HG03432 (cell line): ENCODE data around the gene FBN3.

Experiments used
- ATAC-seq: cut with Tn5 transposase; IDR thresholded peaks from one replicate; pipeline ENCODE4 v1.9.1; 2021; ENCODE audit warnings: mild to moderate bottlenecking, moderate library complexity; ENCODE audit not compliant: unreplicated experiment

FBN3 gene

DNA sequence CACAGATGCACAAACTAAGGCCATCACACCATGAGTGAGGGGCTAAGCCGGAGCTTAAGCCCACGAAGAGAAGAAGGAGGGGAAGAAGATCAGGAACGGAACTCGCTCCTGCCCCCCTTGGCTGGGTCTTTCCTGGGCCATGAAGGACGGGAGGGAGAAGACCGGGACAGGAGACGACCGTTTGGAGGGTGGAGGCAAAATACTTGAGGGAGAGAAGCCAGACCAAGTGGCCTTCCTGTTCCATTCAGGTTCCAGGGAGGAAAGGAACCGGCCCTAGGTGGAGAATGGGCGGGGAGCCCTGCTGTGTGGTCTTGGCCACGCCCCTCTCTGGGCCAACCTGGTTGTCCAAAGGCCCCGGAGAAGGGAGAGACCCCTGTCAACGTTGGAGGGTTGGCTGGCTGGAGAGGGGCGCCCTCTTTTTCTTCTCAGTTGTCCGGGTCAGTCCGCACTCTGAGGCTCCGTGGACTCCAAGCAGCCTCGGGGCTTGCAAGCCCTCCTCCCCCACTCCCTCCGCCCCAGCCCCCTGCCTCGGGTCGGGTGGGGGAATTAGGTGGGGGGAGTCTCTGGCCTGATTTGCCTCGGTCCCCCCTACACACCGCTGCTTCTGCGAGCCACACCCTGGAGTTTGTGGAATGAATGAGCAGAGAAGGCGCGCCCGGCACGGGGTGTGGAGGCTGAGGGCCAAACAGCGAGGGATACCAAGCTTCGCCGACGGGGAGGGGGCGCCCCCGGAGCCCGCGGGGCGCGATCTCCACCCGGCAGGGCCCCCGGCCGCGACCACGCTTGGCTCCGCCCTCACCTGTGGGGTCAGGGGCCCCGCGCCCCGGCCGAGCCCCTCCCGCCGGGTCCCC is 757 bp downstream of the FBN3 start:
- no peak for ATAC-seq

DNA sequence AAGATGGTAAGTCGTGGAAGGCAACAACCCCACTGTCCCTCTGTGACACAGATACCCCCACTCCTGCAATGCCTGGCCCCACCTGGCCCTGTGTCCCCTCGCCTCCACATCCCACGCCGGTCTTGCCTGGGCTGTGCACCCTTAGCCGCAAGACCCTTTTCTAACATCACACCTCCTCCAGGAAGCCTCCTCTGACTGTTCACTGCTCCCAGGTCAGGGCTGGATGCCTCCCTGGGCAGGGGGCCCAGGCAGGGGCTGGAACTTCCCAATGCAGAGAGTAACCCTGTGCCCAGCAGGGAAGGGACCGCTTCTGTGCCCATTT is 1.3 kb downstream of the FBN3 start:
- no peak for ATAC-seq

DNA sequence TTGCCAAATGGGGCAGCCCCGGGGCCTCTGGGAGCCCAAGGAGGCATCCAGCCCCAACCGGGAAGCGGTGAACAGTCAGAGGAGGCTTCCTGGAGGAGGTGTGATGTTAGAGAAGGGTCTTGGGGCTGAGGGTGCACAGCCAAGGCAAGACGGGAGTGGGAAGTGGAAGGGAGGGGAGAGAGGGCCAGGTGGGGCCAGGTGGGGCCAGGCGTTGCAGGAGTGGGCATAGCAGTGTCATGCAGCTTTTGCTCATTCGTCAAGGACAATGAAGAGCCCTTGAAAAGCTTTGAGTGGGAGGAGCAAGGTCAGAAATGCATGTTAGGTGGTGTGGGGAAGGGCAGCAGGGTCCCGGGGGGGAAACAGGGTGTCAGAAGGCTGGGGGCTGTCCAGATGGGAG is 1.8 kb downstream of the FBN3 start:
- ATAC-seq: no peak

DNA sequence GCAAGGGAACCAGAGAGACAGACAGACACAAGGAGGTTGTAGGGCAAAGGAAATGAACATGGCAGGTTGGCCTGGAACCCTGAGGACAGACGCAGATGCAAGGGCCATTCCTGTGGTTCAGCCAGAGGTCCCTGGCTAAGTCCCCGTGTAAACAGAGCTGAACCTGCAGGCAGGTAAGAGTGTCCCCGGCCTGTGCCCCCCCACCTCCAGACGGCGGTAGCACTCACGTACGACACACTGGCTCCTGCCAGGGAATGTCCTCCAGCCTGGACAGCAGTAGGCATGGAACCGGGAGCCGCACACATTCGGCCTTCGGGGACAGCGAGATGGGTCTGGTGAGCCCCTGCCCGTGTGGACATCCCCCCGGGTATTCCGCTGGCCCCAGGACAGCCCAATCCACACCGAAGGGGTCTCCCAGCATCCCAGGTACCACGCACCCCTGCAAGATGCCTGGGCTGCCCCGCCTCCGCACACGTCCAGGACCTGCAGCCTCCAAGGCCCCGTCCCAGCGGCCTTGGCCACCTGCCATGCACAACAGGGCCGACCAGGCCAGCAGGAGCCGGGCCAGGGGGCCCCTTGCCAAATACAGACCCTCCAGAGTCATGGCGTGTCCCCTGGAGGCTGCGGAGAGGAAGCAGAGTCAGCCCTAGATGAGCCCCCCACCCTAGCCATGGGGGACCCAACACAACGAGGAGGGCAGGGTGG is 2.4 kb downstream of the FBN3 start:
- no peak for ATAC-seq

DNA sequence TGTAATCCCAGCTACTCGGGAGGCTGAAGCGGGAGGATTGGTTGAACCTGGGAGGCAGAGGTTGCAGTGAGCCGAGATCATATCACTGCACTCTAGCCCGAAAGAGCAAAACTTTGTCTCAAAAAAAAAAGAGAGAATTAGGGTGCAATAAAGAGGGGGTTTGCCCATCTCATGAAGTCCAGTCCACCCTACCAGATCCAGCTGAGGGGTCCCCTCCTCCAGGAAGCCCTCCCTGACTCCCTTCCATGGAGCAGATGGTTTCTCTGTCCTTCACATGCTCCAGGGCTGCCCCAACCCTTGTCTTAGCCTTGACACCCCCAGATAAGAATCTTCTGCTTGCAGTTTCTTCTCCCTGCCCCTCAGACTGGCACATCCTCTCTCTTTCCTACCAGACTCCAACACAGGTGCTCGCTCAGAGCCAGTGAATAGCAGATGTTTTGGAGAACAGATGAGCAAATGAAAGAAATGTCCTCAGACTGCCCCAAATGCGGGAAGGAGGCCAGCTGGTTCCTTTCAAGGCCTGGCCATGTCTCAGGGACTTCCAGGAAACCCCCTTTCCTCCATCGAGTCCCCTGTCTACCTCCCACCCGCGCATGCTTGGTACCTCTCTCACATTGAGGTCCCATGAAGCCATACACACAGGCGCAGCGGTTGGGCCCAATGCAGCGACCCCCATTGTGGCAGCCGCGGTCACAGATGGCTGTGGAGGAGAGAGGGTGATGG is 5.0 kb downstream of the FBN3 start:
- no peak for ATAC-seq

DNA sequence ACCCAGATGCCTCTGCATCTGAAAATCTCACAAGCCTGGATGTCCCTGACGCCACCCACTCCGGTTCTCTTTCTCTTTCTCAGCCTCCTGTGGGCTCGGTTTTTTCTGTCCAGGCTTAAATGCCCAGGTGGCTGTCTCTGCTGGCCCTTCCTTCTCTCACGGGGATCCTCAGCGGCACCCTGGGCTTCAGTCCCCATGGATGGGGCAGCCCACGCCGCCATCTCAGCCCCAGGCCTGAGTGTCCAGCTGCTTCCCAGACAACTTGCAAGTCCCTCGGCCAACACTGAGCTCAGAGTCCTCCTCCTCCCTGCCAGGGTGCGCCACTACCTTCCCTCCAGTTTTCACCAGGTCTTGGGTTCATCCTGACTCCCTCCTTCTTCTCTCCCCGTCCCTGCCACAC is 6.4 kb downstream of the FBN3 start:
- ATAC-seq: no peak

DNA sequence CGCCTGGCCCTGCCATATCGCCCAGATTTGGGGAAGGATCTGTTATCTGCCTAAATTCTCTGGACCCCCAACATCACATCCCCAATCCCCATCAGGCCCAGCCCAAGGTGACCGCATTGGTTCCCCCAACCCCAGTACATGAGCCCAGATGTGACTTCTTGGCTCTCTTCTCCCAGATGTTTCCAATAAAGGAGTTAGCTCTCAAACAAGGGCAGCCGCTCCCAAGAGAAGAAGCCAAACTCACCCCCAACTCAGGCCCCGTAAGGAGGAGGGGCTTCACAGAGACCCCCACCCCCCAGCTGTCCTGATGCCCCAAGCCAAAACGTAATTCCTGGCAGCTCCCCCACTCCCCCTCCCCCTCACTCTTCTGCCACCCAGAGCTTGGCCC is 6.9 kb downstream of the FBN3 start:
- ATAC-seq: no peak

DNA sequence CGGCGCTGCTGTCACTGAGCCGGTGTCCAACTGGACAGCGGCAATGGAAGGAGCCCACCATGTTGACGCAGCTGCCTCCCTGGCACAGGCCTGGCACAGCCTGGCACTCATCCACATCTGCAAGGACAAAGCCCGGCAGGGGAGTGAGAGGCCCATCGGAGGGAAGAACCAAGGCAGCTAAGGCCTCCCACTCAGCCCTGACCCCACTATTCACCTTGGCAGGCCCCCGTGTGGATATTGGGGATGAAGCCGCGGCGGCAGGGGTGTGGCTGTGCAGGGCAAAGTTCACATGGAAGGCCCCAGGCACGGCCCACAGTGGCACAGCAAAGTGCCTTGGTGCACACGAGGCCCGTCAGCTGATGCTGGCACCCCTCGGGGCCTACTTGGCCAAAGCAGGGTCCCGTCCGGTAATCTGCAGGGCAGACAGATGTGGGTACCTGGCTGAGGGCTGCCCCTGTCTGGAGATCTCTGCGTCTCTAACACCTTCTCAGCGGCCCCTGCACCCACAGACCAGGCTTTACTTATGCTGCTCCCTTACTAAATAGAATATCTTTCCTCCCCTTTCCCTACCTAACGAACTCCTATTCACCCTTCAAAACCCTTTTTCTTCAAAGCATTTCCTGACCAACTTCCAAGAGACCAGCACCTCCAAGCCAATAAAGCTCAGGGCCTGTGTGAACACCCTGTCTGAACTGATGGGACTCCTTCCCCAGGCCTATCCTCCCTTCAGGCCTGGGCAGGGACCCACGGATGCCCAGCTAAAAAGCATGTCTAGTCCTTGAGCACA is 7.5 kb downstream of the FBN3 start:
- no peak for ATAC-seq

DNA sequence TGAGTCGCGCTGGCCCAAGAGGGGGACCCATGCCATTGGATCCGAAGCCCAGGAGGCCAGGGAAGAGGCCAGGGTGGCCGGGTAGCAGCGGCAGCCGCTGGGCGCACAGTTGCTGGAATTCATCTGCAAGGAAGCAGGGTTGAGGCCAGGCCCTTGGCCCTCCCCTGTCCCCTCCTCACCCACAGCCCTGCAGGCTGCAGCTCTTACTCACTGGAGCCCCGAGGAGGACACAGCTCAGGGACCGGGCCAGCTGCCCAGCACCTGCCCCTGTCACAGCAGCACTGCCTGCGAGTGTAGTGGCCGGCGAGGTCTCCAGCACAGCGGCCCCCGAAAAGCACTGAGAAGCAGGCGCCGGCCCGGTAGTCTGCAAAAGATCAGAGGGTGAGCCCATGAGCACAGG is 11.2 kb downstream of the FBN3 start:
- ATAC-seq: no peak

DNA sequence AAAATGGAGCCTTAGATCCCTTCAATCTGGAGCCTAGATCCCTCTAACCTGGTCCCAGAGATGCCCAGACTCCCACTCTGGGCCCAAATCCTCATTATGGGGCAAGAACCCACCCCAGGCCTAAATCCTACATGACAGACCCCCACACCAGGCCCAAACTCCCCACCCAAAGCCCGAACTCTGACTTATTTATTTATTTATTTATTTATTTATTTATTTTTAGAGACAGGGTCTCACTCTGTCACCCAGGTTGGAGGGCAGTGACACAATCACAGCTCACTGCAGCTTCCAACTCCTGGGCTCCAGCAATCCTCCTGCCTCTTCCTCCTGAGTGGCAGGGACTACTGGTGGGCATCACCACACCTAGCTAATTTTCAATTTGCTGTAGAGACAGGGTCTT is 12.0 kb downstream of the FBN3 start:
- no peak for ATAC-seq

DNA sequence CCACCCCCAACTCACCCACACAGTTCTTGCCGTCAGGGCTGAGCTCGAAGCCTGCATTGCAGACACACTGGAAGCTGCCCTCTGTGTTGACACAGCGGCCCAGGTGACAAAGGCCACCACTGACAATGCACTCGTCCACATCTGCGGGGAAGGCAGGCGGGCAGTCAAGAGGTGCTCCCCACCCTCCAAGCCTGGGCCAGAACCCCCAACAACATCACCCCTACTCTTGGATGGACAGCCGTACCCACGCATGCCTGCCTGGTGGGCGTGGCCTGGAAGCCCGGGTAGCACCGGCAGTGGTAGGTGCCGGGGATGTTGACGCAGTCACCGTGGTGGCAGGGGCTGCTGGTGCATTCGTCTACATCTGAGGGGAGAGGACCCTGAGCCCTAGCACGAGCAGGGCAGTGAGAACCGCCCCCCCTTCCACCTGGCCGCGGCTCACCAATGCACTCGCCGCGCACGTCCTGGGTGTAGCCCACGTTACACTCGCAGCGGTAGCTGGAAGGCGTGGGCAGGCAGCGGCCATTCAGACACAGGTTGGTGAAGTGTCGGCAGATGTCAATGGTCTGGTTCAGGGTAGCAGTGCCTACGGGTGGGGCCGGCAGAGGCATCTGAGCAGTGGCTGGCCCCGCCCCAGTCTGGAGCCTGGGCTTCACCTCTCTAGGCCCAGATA is 13.3 kb downstream of the FBN3 start:
- no peak for ATAC-seq

DNA sequence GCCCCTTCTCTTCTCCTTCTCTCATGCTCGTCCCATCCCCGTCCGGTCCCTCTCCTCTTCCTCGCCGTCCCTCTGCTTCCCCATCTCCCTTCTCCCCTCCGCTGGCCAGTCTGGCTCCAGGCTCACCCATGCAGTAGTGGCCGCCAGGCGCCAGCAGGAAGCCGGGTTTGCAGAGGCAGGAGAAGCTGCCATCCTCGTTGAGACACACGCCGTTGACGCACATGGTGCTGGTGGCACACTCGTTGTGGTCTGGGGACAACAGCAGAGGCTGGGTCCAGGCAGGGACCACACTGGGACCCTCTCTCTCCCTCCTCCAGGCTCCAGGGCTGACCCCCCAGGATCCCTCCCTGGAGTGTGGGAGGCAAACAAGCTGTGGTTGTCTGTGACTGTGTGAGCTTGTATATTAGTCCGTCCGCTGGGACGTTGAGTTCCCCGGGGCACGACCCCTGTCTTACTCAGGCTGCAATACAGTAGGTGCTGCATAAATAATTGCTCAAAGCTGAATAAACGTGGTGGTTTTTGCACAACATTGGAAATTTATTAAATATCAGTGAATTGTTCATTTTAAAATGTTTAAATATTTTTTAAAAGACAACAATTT is 16.4 kb downstream of the FBN3 start:
- no peak for ATAC-seq

DNA sequence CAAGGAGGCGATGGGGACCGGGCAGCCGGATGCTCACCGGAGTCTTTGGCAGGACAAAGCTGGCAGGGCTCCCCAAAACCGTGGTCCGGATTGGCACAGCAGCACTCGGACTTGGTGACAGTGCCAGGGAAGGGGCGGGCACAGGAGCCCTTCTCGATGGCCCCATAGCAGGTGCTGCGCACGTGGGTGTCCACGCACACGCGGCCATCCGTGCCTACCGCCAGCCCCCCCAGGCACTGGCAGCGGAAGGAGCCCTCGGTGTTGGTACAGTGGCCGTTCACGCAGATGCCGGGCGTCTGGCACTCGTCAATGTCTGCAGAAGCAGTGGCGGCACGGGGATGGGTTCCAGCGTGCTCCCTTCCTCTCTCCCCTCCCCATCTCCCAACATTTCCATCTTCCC is 17.9 kb downstream of the FBN3 start:
- no peak for ATAC-seq

DNA sequence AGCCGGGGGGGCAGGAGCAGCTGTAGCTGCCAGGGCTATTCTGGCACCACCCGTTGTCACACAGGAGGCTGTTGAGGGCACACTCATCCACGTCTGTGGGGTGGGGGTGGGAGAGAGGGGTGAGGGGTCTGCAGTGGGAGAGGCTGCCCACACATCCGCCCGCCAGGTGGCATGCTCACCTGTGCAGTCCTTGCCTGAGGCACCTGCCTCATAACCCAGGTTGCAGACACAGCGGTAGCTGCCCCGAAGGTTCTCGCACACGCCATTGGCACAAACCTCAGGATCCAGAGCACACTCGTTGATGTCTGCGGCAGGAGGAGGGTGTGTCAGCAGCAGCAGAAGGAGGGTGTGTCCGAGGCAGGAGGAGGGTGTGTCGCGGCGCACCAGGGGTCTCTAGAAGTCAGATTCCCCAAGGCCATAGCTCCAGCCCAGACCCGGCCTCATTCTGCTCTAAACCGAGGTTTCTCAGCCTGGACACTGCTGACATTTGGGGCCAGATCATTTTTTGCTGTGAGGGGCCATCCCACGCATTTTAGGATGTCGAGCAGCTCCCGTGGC is 20.3 kb downstream of the FBN3 start:
- no peak for ATAC-seq

DNA sequence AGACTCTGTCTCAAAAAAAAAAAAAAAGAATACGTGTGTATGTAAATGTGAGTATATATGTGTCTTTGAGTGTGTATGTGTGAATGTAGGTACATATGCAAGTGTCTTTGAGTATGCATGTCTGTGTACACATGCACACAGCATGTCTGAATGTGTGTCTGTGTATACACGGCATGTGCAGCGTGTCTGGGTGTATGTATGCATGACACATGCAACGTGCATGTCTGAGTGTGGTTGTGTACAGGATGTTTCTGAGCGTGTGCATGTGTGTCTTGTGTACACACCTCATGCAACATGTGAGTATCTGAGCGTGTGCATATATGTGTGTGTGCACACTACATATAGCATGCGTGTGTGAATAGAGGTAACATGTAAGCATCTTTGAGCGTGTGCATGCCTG is 20.8 kb downstream of the FBN3 start:
- ATAC-seq: no peak

DNA sequence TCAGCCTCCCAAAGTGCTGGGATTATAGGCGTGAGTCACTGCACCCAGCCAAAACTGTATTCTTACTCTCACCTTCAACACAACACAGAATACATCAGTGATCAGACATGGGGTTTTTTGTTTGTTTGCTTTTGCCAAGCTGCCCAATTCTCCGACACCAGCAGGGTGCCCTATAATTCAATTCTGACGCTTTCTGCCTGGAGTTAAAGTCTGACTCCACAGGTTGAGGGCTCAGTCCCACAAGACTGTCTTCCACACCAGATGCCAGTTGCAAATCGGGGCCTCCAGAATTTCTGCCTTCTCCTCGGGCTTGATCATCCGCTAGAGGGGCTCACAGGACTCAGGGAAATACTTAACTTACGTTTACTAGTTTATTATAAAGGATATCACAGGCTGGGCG is 22.1 kb downstream of the FBN3 start:
- ATAC-seq: no peak

DNA sequence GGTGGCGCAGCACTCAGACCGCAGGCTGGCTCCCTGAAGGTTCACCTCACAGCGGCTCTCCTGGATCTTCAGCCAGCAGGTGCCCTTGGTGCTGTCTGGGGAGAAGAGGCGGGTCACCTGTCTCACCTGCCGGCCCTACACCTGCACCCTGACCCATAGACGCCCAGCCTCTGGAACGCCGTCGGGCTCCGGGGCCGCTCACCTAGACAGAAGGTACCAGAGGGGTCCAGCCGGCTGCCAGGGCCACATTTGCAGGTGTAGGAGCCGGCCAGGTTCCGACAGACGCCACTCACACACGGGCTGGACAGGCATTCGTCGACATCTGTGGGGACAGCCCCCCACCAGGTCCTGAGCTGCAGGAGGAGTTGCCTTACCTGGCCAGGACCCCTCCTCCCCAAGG is 22.9 kb downstream of the FBN3 start:
- ATAC-seq: no peak

DNA sequence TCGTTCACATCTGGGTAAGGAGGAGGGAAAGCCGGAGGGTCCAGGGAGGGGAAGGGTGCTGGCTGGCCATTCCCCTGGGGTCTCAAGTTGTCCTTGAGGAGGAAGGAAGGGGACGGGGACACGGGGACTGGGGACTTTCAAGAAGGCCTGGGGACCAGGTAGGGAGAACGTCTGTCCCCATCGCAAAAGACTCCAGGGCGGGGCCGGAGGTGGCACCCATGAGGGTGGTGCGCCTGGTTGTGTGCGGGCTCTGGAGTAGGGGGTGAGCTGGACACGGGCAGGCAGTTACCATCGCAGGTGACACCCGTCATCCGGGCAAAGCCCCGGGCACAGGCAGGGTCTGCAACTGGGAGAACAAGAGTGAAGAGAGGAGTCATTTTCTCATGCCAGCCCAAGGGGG is 23.4 kb downstream of the FBN3 start:
- no peak for ATAC-seq

DNA sequence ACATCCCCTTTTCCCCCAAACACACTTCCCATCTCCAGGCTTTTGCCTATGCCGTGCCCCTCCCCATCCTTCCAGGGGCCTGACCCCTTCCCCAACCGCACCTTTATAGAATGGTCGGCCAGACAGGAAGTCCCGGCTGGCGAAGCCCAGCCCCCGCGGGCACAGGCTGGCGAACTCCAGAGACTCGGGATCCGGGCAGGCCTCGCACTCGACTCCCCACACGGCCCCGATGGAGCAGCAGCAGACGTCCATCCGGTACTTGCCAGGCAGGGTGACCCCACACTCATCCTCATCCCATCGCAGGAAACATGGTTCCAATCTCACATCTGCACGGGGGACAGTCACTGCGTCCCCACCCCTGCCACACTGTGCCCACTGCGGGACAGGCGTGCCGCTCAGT is 25.7 kb downstream of the FBN3 start:
- ATAC-seq: no peak
